Transverse colon (tissue), 4 donors: ENCODE measurements around the gene GOLPH3.

Experiments used
- EP300 ChIP-seq: sonication (generic); formaldehyde crosslinking; IDR thresholded peaks from one replicate; pipeline ENCODE4 v1.6.1; 2017; ENCODE audit warnings: antibody characterized with exemption, low read depth
- POLR2A ChIP-seq: fragments of 450-650 bp; IDR thresholded peaks from one replicate; pipeline ENCODE4 v1.6.1; 2016; ENCODE audit warnings: antibody characterized with exemption, mild to moderate bottlenecking, moderate library complexity
- POLR2AphosphoS5 ChIP-seq, 3 donors: sonication (generic); formaldehyde crosslinking; IDR thresholded peaks; one replicate each; pipeline ENCODE4 v1.6.1; 2016; ENCODE audit warnings: antibody characterized with exemption in 3 of 3
- TF ChIP-seq, protein P1 (sequence below), 5 experiments: fragments of 200-600 bp in 3 of 5; fragments of 450-650 bp in 2 of 5; sonication (generic) in 3 of 5; IDR thresholded peaks; 1 replicate in 2 of 5; 2 replicates in 3 of 5; pipeline ENCODE4 v1.5.1; 2016 to 2017; ENCODE audit warnings: antibody characterized with exemption in 5 of 5, inconsistent platforms in 3 of 5, mild to moderate bottlenecking in 2 of 5, moderate library complexity in 1 of 5

DNA sequence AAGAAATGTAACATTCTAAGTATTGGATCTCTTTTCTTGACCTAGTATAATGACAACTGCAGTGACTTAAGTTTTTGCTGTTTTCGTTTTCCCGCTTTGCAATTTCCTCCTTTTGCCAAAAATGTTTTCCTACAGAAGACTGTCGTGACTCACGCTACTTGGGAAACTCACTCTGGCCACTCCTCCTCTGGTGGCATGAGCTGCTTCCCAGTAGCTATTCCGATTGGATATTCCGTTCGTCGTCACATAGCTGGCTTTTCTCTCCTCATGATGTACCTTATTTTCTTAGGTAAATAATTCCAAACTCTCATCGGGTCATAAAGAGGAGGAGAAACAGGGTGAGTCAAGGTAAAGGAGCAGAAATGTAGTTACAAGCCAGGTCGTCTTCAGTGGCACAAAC, 64.9 kb downstream of the GOLPH3 start:
- no peak for TF ChIP-seq POLR2AphosphoS5 (IDR thresholded peaks at IDR 0.05)
- no peak for TF ChIP-seq POLR2A
- TF ChIP-seq, protein P1, sequence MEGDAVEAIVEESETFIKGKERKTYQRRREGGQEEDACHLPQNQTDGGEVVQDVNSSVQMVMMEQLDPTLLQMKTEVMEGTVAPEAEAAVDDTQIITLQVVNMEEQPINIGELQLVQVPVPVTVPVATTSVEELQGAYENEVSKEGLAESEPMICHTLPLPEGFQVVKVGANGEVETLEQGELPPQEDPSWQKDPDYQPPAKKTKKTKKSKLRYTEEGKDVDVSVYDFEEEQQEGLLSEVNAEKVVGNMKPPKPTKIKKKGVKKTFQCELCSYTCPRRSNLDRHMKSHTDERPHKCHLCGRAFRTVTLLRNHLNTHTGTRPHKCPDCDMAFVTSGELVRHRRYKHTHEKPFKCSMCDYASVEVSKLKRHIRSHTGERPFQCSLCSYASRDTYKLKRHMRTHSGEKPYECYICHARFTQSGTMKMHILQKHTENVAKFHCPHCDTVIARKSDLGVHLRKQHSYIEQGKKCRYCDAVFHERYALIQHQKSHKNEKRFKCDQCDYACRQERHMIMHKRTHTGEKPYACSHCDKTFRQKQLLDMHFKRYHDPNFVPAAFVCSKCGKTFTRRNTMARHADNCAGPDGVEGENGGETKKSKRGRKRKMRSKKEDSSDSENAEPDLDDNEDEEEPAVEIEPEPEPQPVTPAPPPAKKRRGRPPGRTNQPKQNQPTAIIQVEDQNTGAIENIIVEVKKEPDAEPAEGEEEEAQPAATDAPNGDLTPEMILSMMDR (IDR thresholded peaks at IDR 0.05) = no peak
- TF ChIP-seq EP300 = no peak
